ENCODE data around the gene HYAL3.
A peak's percentile ranks its signal among the peaks of the same experiment; 100 is the strongest.

HYAL3 gene

GRCh38 chr3:50256978-50257890, 42.0 kb downstream of the HYAL3 start:
- WGBS (ENCODE audit: extremely low coverage, insufficient coverage, low lambda C conversion rate), result no CpG with 5 or more reads among the region's 20 CpGs
- no peaks in the 10 kb centered on the region for H3K27me3 ChIP-seq (ENCODE audit: insufficient read depth, low read length, poor library complexity)
- H3K36me3 ChIP-seq (ENCODE audit: control insufficient read depth, insufficient read depth, low read length), result peaks cover 11% of the 10 kb centered on the region
- no peak overlapping the region for H2AK5ac ChIP-seq (ENCODE audit: low read length)
- no peak overlapping the region for H2BK120ac ChIP-seq (ENCODE audit: low read depth, low read length)
- H3K4ac ChIP-seq (ENCODE audit: low read depth, low read length), result no peak overlapping the region
- DNase-seq, result peak; percentile 76
- no peaks in the 10 kb centered on the region for H3K4me1 ChIP-seq (ENCODE audit: control insufficient read depth, low read depth, low read length)
- no peak overlapping the region for H3K18ac ChIP-seq (ENCODE audit: low read length)
- H2BK5ac ChIP-seq (ENCODE audit: low read length), result no peak overlapping the region
- peaks cover 5% of the 10 kb centered on the region for H3K79me1 ChIP-seq (ENCODE audit: low read length)
- no peak overlapping the region for H3K56ac ChIP-seq (ENCODE audit: low read length)
- no peak overlapping the region for H3K9ac ChIP-seq (ENCODE audit: low read length)
- H4K5ac ChIP-seq (ENCODE audit: low read length), result no peak overlapping the region
- no peak overlapping the region for H3K4me3 ChIP-seq (ENCODE audit: low read length)
- H3K4me2 ChIP-seq (ENCODE audit: low read length), result no peak overlapping the region
- no peak overlapping the region for H3K23ac ChIP-seq (ENCODE audit: low read length)
- H4K8ac ChIP-seq (ENCODE audit: low read depth, low read length), result no peak overlapping the region
- no peaks in the 10 kb centered on the region for H3K79me2 ChIP-seq (ENCODE audit: control insufficient read depth, insufficient read depth, low read length)
- H3K27ac ChIP-seq (ENCODE audit: low read depth, low read length), result no peak overlapping the region
- H2BK15ac ChIP-seq (replicated peaks; ENCODE audit: low read depth), result no peak overlapping the region

- Histone ChIP-seq H4K8ac (ENCODE audit: low read depth, low read length) (no peak overlapping the region), H3K79me2 (ENCODE audit: control insufficient read depth, insufficient read depth, low read length) (peaks cover 12% of the 10 kb centered on the region), H3K4ac (ENCODE audit: low read depth, low read length) (no peak overlapping the region), H2AK5ac (ENCODE audit: low read length) (no peak overlapping the region), H4K5ac (ENCODE audit: low read length) (no peak overlapping the region), H3K27me3 (ENCODE audit: insufficient read depth, low read length, poor library complexity) (no peaks in the 10 kb centered on the region), H2BK5ac (ENCODE audit: low read length) (no peak overlapping the region), H3K23ac (ENCODE audit: low read length) (no peak overlapping the region), H2BK120ac (ENCODE audit: low read depth, low read length) (no peak overlapping the region), H3K27ac (ENCODE audit: low read depth, low read length) (no peak overlapping the region), H3K36me3 (ENCODE audit: control insufficient read depth, insufficient read depth, low read length) (peaks cover 14% of the 10 kb centered on the region), H3K56ac (ENCODE audit: low read length) (no peak overlapping the region), H3K79me1 (ENCODE audit: low read length) (peaks cover 20% of the 10 kb centered on the region), H3K4me3 (ENCODE audit: low read length) (no peak overlapping the region), H3K9ac (ENCODE audit: low read length) (no peak overlapping the region), H2BK15ac (replicated peaks; ENCODE audit: low read depth) (no peak overlapping the region), H3K4me1 (ENCODE audit: control insufficient read depth, low read depth, low read length) (no peaks in the 10 kb centered on the region), H3K4me2 (ENCODE audit: low read length) (no peak overlapping the region), H3K18ac (ENCODE audit: low read length) (no peak overlapping the region)
- no CpG with 5 or more reads among the region's 9 CpGs for WGBS (ENCODE audit: extremely low coverage, insufficient coverage, low lambda C conversion rate)
- DNase-seq, result no peak
Measured at GRCh38 chr3:50255251-50255615, 44.0 kb downstream of the HYAL3 start.

- Histone ChIP-seq H3K9ac (ENCODE audit: low read length) (no peak overlapping the region), H2AK5ac (ENCODE audit: low read length) (no peak overlapping the region), H3K18ac (ENCODE audit: low read length) (no peak overlapping the region), H3K27ac (ENCODE audit: low read depth, low read length) (no peak overlapping the region), H2BK5ac (ENCODE audit: low read length) (no peak overlapping the region), H2BK120ac (ENCODE audit: low read depth, low read length) (no peak overlapping the region), H3K27me3 (ENCODE audit: insufficient read depth, low read length, poor library complexity) (no peaks in the 10 kb centered on the region), H3K4ac (ENCODE audit: low read depth, low read length) (no peak overlapping the region), H3K36me3 (ENCODE audit: control insufficient read depth, insufficient read depth, low read length) (peaks cover 15% of the 10 kb centered on the region), H4K5ac (ENCODE audit: low read length) (no peak overlapping the region), H3K4me1 (ENCODE audit: control insufficient read depth, low read depth, low read length) (no peaks in the 10 kb centered on the region), H3K56ac (ENCODE audit: low read length) (no peak overlapping the region), H3K4me2 (ENCODE audit: low read length) (no peak overlapping the region), H3K4me3 (ENCODE audit: low read length) (no peak overlapping the region), H3K79me2 (ENCODE audit: control insufficient read depth, insufficient read depth, low read length) (peaks cover 17% of the 10 kb centered on the region), H2BK15ac (replicated peaks; ENCODE audit: low read depth) (no peak overlapping the region), H3K79me1 (ENCODE audit: low read length) (peaks cover 25% of the 10 kb centered on the region), H3K23ac (ENCODE audit: low read length) (no peak overlapping the region), H4K8ac (ENCODE audit: low read depth, low read length) (no peak overlapping the region)
- WGBS (ENCODE audit: extremely low coverage, insufficient coverage, low lambda C conversion rate), result no CpG with 5 or more reads among the region's 8 CpGs
- peak; percentile 51 for DNase-seq
Measured at GRCh38 chr3:50254577-50255250, 44.5 kb downstream of the HYAL3 start.

GRCh38 chr3:50251220-50251619, 48.0 kb downstream of the HYAL3 start:
- Histone ChIP-seq H3K9ac (ENCODE audit: low read length) (no peak overlapping the region), H3K23ac (ENCODE audit: low read length) (no peak overlapping the region), H3K4me1 (ENCODE audit: control insufficient read depth, low read depth, low read length) (peaks cover 8% of the 10 kb centered on the region), H3K4me2 (ENCODE audit: low read length) (no peak overlapping the region), H3K79me1 (ENCODE audit: low read length) (peaks cover 40% of the 10 kb centered on the region), H2AK5ac (ENCODE audit: low read length) (no peak overlapping the region), H3K4me3 (ENCODE audit: low read length) (no peak overlapping the region), H3K18ac (ENCODE audit: low read length) (no peak overlapping the region), H3K79me2 (ENCODE audit: control insufficient read depth, insufficient read depth, low read length) (peaks cover 43% of the 10 kb centered on the region), H2BK120ac (ENCODE audit: low read depth, low read length) (no peak overlapping the region), H3K56ac (ENCODE audit: low read length) (no peak overlapping the region), H3K27ac (ENCODE audit: low read depth, low read length) (no peak overlapping the region), H3K36me3 (ENCODE audit: control insufficient read depth, insufficient read depth, low read length) (peaks cover 8% of the 10 kb centered on the region), H2BK15ac (replicated peaks; ENCODE audit: low read depth) (no peak overlapping the region), H4K8ac (ENCODE audit: low read depth, low read length) (no peak overlapping the region), H3K4ac (ENCODE audit: low read depth, low read length) (no peak overlapping the region), H3K27me3 (ENCODE audit: insufficient read depth, low read length, poor library complexity) (no peaks in the 10 kb centered on the region), H2BK5ac (ENCODE audit: low read length) (no peak overlapping the region), H4K5ac (ENCODE audit: low read length) (no peak overlapping the region)
- DNase-seq, result no peak
- no CpG with 5 or more reads among the region's 8 CpGs for WGBS (ENCODE audit: extremely low coverage, insufficient coverage, low lambda C conversion rate)

GRCh38 chr3:50250514-50250913, 48.7 kb downstream of the HYAL3 start:
- Histone ChIP-seq H3K4me1 (ENCODE audit: control insufficient read depth, low read depth, low read length) (peaks cover 11% of the 10 kb centered on the region), H3K18ac (ENCODE audit: low read length) (no peak overlapping the region), H2BK120ac (ENCODE audit: low read depth, low read length) (no peak overlapping the region), H3K4me2 (ENCODE audit: low read length) (no peak overlapping the region), H2BK15ac (replicated peaks; ENCODE audit: low read depth) (no peak overlapping the region), H4K5ac (ENCODE audit: low read length) (no peak overlapping the region), H3K36me3 (ENCODE audit: control insufficient read depth, insufficient read depth, low read length) (peaks cover 7% of the 10 kb centered on the region), H3K9ac (ENCODE audit: low read length) (no peak overlapping the region), H3K56ac (ENCODE audit: low read length) (no peak overlapping the region), H3K27me3 (ENCODE audit: insufficient read depth, low read length, poor library complexity) (no peaks in the 10 kb centered on the region), H3K27ac (ENCODE audit: low read depth, low read length) (no peak overlapping the region), H3K4me3 (ENCODE audit: low read length) (no peak overlapping the region), H2BK5ac (ENCODE audit: low read length) (no peak overlapping the region), H4K8ac (ENCODE audit: low read depth, low read length) (no peak overlapping the region), H3K79me1 (ENCODE audit: low read length) (peaks cover 40% of the 10 kb centered on the region), H3K4ac (ENCODE audit: low read depth, low read length) (no peak overlapping the region), H2AK5ac (ENCODE audit: low read length) (no peak overlapping the region), H3K23ac (ENCODE audit: low read length) (no peak overlapping the region), H3K79me2 (ENCODE audit: control insufficient read depth, insufficient read depth, low read length) (peaks cover 43% of the 10 kb centered on the region)
- DNase-seq, result no peak
- WGBS (ENCODE audit: extremely low coverage, insufficient coverage, low lambda C conversion rate), result no CpG with 5 or more reads among the region's 4 CpGs

Measured in mesendoderm (in vitro differentiated cells).